ENCODE results near the gene CCSER2.

CCSER2 gene

GRCh38 chr10:84552478-84552877 is 224.1 kb downstream of the CCSER2 start:
- DNase-seq: no peak

GRCh38 chr10:84562592-84562991 is 234.2 kb downstream of the CCSER2 start:
- DNase-seq: no peak

- DNase-seq: peak; percentile 71
These were observed 235.0 kb downstream of the CCSER2 start for GRCh38 chr10:84563355-84563754.

GRCh38 chr10:84563868-84564267 is 235.5 kb downstream of the CCSER2 start:
- DNase-seq: no peak

- DNase-seq: no peak
These were observed 237.6 kb downstream of the CCSER2 start for GRCh38 chr10:84565881-84566582.

GRCh38 chr10:84567133-84567532 is 238.7 kb downstream of the CCSER2 start:
- no peak for DNase-seq

Data from COR-L47 (cell line).